GM12878 (cell line): Measurements from ENCODE around the gene CPNE4. TPM values are rescaled to one million over a fixed set of nuclear protein-coding genes. Genes with fewer than 3 reads are reported as not detected.

Source experiments
- ATAC-seq: fragments of 200-7000 bp; cut with Tn5 transposase; 3 replicates; pipeline ENCODE4 v1.9.1; 2020; ENCODE audit warnings: mild to moderate bottlenecking, moderate library complexity
- BruUV-seq: library from RNA; stranded (reverse); fragments of 400-500 nt; replicated peaks from 2 replicates; lab custom pipeline; 2021; lab: Mats Ljungman, UMichigan
- CTCF ChIA-PET: fragments of 300-600 bp; sonication (Branson Sonifier 250); formaldehyde crosslinking; extraction: SDS; loops from one replicate; lab custom pipeline; 2021; ENCODE audit warnings: inconsistent platforms; lab: Yijun Ruan, JAX
- POLR2A ChIA-PET: fragments of 350-600 bp; formaldehyde crosslinking; extraction: SDS; loops from one replicate; lab custom pipeline; 2021; ENCODE audit warnings: inconsistent platforms; lab: Charles Lee
- RAD21 ChIA-PET: fragments of 300-600 bp; sonication (Branson Sonifier 250); formaldehyde crosslinking; loops from one replicate; lab custom pipeline; 2023; ENCODE audit warnings: antibody characterized with exemption; ENCODE audit not compliant: unreplicated experiment; lab: Charles Lee
- SMC1A ChIA-PET: fragments of 300-600 bp; sonication (Branson Sonifier 250); formaldehyde crosslinking; loops from one replicate; lab custom pipeline; 2023; ENCODE audit not compliant: unreplicated experiment, uncharacterized antibody; lab: Charles Lee
- DNase-seq: peaks from one replicate; pipeline ENCODE4 v3.0.0-alpha.2; 2011; ENCODE audit warnings: low read depth, low spot score
- FAIRE-seq: peaks from 3 replicates; lab custom pipeline; 2011; peaks lifted over from hg19 to GRCh38; lab: Jason Lieb, UNC
- H2AFZ ChIP-seq: 2 replicates; pipeline ENCODE4 v1.6.0; 2011; ENCODE audit warnings: low read depth, low read length, control low read depth; ENCODE audit not compliant: control insufficient read depth
- H3K27ac ChIP-seq: 2 replicates; pipeline ENCODE4 v1.5.1; 2011; ENCODE audit warnings: control low read depth; ENCODE audit not compliant: control insufficient read depth, insufficient read depth
- H3K27me3 ChIP-seq, 2 experiments: replicated peaks in 1 of 2; 2 replicates each; pipeline versions ENCODE4 v1.6.0 to v1.6.1; 2011; ENCODE audit warnings: low read length in 1 of 2; ENCODE audit not compliant: control insufficient read depth in 2 of 2, insufficient read depth in 2 of 2
- H3K36me3 ChIP-seq, 2 experiments: 2 replicates each; pipeline ENCODE4 v1.5.1; 2011; ENCODE audit warnings: low read length in 1 of 2; ENCODE audit not compliant: control insufficient read depth in 2 of 2, insufficient read depth in 2 of 2
- H3K4me1 ChIP-seq: 2 replicates; pipeline ENCODE4 v1.6.1; 2011; ENCODE audit warnings: mild to moderate bottlenecking, low read length, moderate library complexity, mixed read lengths; ENCODE audit not compliant: control insufficient read depth, insufficient read depth
- H3K4me2 ChIP-seq: 2 replicates; pipeline ENCODE4 v1.6.0; 2011; ENCODE audit warnings: control low read depth; ENCODE audit not compliant: control insufficient read depth, insufficient read depth
- H3K4me3 ChIP-seq: fragments of 200-600 bp; sonication (generic); 2 replicates; pipeline ENCODE4 v1.5.1; 2016
- H3K79me2 ChIP-seq: 2 replicates; pipeline ENCODE4 v1.6.0; 2011; ENCODE audit warnings: low read length; ENCODE audit not compliant: control insufficient read depth, insufficient read depth
- H3K9ac ChIP-seq: 2 replicates; pipeline ENCODE4 v1.8.0; 2011; ENCODE audit warnings: low read length, control low read depth, mixed read lengths; ENCODE audit not compliant: control insufficient read depth, insufficient read depth
- H3K9me3 ChIP-seq: replicated peaks from 3 replicates; pipeline ENCODE4 v1.5.1; 2011; ENCODE audit warnings: mild to moderate bottlenecking, low read length; ENCODE audit not compliant: control insufficient read depth, insufficient read depth
- H4K20me1 ChIP-seq: 2 replicates; pipeline ENCODE4 v1.6.0; 2011; ENCODE audit not compliant: control insufficient read depth, insufficient read depth
- IKZF1 ChIP-seq: fragments of 450-650 bp; conservative IDR thresholded peaks from 2 replicates; pipeline ENCODE4 v1.6.1; 2017; ENCODE audit warnings: antibody characterized with exemption, mild to moderate bottlenecking
- KAT2A ChIP-seq: conservative IDR thresholded peaks from 2 replicates; pipeline ENCODE4 v1.6.1; 2011; ENCODE audit warnings: low read depth, low read length; ENCODE audit not compliant: control insufficient read depth
- MTA3 ChIP-seq: IDR thresholded peaks from 2 replicates; pipeline ENCODE4 v1.6.1; 2012; ENCODE audit warnings: low read length, inconsistent platforms, borderline replicate concordance
- RAD21 ChIP-seq: IDR thresholded peaks from 2 replicates; pipeline ENCODE4 v1.6.1; 2011; ENCODE audit warnings: mild to moderate bottlenecking, low read depth, low read length, moderate library complexity; ENCODE audit not compliant: insufficient read depth
- STAT1 ChIP-seq: fragments of 450-650 bp; conservative IDR thresholded peaks from 2 replicates; pipeline ENCODE4 v1.6.1; 2014; ENCODE audit warnings: antibody characterized with exemption, mild to moderate bottlenecking
- ZNF207 ChIP-seq: fragments of 450-650 bp; IDR thresholded peaks from 2 replicates; pipeline ENCODE4 v1.6.1; 2014; ENCODE audit warnings: antibody characterized with exemption, mild to moderate bottlenecking, borderline replicate concordance
- in situ Hi-C: fragments of 300-500 bp; cut with MboI; formaldehyde crosslinking; loops from 9 replicates; pipeline ENCODE4 v1.14.3; 2018; ENCODE audit warnings: mixed read lengths
- intact Hi-C: fragments of 100-400 bp; cut with micrococcal nuclease; formaldehyde crosslinking; loops from one replicate; pipeline ENCODE4 v1.14.2; 2022; ENCODE audit not compliant: unreplicated experiment
- polyA plus RNA-seq, 11 experiments: library from polyadenylated mRNA; depleted of rRNA in 4 of 11; unstranded in 6 of 11; stranded (reverse) in 5 of 11; fragments of >200 nt; fragmentation: Nextera tagmentation in 4 of 11; fragmentation: Illumina TruSeq in 1 of 11; extraction: Ambion mirVana in 4 of 11; extraction: Trizol in 1 of 11; gene quantifications; 1 replicate in 1 of 11; 2 replicates in 10 of 11; pipeline versions ENCODE4 v1.2.1 to v1.2.3, GENCODE V29; 2011 to 2016; ENCODE audit warnings: inconsistent platforms in 2 of 11, missing spikeins in 2 of 11, low read depth in 1 of 11
- total RNA-seq, 4 experiments: library from RNA; depleted of rRNA in 3 of 4; stranded (reverse); fragments of >200 nt in 3 of 4; fragmentation: Illumina TruSeq in 1 of 4; extraction: Trizol in 1 of 4; gene quantifications; 2 replicates each; pipeline versions ENCODE4 v1.2.1 to v1.2.3, GENCODE V29; 2013 to 2021
- TF ChIP-seq, protein P1 (sequence below): fragments of 450-650 bp; formaldehyde crosslinking; IDR thresholded peaks from 2 replicates; pipeline ENCODE4 v1.4.0; 2022; ENCODE audit warnings: mild to moderate bottlenecking, moderate library complexity
- TF ChIP-seq, protein P2 (sequence below): fragments of 450-650 bp; IDR thresholded peaks from 2 replicates; pipeline ENCODE4 v1.6.1; 2016; ENCODE audit warnings: mild to moderate bottlenecking

The CPNE4 gene
- total and polyA plus RNA-seq, 10 of the 15 experiments (the other 5 are each of a cell fraction or from before 2014, with no cell fraction given), result 0.17 to 1.9 (median 0.48) TPM; not detected in 1

DNA sequence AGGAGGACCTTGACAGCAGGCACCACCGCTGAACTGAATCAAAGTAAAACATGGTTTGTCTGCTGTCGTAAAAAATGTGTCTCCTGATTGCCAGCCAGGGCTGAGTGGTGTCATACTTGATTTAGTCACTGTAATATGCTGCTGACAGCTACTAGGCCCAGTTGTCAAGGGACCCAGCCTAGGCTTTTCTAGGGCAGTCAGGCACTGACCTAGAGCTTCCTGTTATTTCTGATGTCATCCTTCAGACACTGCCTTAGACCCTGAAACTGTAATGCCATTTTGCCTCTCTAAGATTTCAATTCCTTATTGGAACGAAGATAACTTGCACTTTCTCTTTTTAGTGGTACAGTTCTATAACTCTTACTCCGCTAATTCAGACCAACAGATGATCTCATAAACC lies 529.4 kb downstream of the CPNE4 start (continued):
- TF ChIP-seq, protein P1, sequence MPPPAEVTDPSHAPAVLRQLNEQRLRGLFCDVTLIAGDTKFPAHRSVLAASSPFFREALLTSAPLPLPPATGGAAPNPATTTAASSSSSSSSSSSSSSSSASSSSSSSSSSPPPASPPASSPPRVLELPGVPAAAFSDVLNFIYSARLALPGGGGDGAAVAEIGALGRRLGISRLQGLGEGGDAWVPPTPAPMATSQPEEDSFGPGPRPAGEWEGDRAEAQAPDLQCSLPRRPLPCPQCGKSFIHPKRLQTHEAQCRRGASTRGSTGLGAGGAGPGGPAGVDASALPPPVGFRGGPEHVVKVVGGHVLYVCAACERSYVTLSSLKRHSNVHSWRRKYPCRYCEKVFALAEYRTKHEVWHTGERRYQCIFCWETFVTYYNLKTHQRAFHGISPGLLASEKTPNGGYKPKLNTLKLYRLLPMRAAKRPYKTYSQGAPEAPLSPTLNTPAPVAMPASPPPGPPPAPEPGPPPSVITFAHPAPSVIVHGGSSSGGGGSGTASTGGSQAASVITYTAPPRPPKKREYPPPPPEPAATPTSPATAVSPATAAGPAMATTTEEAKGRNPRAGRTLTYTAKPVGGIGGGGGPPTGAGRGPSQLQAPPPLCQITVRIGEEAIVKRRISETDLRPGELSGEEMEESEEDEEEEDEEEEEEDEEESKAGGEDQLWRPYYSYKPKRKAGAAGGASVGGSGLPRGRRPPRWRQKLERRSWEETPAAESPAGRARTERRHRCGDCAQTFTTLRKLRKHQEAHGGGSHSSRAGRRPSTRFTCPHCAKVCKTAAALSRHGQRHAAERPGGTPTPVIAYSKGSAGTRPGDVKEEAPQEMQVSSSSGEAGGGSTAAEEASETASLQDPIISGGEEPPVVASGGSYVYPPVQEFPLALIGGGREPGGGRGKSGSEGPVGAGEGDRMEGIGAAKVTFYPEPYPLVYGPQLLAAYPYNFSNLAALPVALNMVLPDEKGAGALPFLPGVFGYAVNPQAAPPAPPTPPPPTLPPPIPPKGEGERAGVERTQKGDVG, result no peak
- TF ChIP-seq IKZF1 (no peak), RAD21 (no peak), KAT2A (no peak), STAT1 (no peak), MTA3 (no peak)

DNA sequence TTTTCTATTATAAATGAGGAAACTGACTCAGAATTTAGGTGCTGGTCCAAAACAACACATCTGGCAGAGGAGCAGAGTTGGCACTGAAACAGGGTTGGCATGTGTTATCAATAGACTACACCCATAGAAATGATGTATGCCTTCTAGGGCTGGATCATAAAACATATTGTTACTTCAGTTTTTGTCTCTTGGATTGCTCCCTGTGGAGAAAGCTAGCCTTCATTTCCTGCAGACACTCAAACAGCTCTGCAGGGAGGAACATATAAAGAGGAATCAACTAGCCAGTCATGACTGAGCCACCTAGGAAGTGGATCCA lies 531.5 kb downstream of the CPNE4 start:
- no peaks in the 10 kb centered on the region for H3K9me3 ChIP-seq
- peak overlapping the region; percentile 61 for H3K4me2 ChIP-seq
- ChIA-PET POLR2A (interaction anchor here (0.8 kb wide), 1 partner anchor 26 kb away, joined by 3 read pairs; no protein-coding TSS in a partner anchor), CTCF (no interaction called here), RAD21 (no interaction called here), SMC1A (no interaction called here)
- H3K27me3 ChIP-seq, result no peaks in the 10 kb centered on the region
- peak overlapping the region; percentile 87 for H3K4me3 ChIP-seq
- H3K79me2 ChIP-seq, result peaks cover 36% of the 10 kb centered on the region
- H3K36me3 ChIP-seq, result peaks cover 0 to 17% of the 10 kb centered on the region in 2 experiments; a peak in 1 of 4 replicates
- TF ChIP-seq, protein P2, sequence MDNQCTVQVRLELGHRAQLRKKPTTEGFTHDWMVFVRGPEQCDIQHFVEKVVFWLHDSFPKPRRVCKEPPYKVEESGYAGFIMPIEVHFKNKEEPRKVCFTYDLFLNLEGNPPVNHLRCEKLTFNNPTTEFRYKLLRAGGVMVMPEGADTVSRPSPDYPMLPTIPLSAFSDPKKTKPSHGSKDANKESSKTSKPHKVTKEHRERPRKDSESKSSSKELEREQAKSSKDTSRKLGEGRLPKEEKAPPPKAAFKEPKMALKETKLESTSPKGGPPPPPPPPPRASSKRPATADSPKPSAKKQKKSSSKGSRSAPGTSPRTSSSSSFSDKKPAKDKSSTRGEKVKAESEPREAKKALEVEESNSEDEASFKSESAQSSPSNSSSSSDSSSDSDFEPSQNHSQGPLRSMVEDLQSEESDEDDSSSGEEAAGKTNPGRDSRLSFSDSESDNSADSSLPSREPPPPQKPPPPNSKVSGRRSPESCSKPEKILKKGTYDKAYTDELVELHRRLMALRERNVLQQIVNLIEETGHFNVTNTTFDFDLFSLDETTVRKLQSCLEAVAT, result peak; percentile 30; the same call in 1 of the 2 replicates
- TF ChIP-seq ZNF207, result no peak
- in situ Hi-C loops (no loop called here), intact Hi-C loops (no loop called here)
- H4K20me1 ChIP-seq, result no peaks in the 10 kb centered on the region
- H2AFZ ChIP-seq, result peak overlapping the region; percentile 97
- H3K27ac ChIP-seq, result no peak overlapping the region
- ATAC-seq, result no peak
- TSS peak; percentile 90 for BruUV-seq
- no peak overlapping the region for H3K9ac ChIP-seq
- no peak for DNase-seq
- no peak for FAIRE-seq
- no peaks in the 10 kb centered on the region for H3K4me1 ChIP-seq
